GM18867 (cell line): ENCODE results near the gene RFX2.
"Not testable (repeated sequence)": the region's sequence is repeated elsewhere in the genome, so short reads cannot be mapped to it uniquely, and the experiment has no call there.

Experiments
- ATAC-seq: cut with Tn5 transposase; IDR thresholded peaks from one replicate; pipeline ENCODE4 v1.9.1; 2021; ENCODE audit warnings: mild to moderate bottlenecking, moderate library complexity; ENCODE audit not compliant: unreplicated experiment

The RFX2 gene

GRCh38 chr19:6076675-6077463, 33.4 kb downstream of the RFX2 start:
- ATAC-seq = no peak

GRCh38 chr19:6076291-6076665, 34.0 kb downstream of the RFX2 start:
- no peak for ATAC-seq

GRCh38 chr19:6074709-6075403, 35.4 kb downstream of the RFX2 start:
- ATAC-seq = no peak

- no peak for ATAC-seq
These were observed 36.2 kb downstream of the RFX2 start for GRCh38 chr19:6073858-6074708.

GRCh38 chr19:6073233-6073632, 37.1 kb downstream of the RFX2 start:
- not testable (repeated sequence) for ATAC-seq

- no peak for ATAC-seq
These were observed 38.4 kb downstream of the RFX2 start for GRCh38 chr19:6071875-6072274.

GRCh38 chr19:6070720-6071485, 39.4 kb downstream of the RFX2 start:
- ATAC-seq = no peak

GRCh38 chr19:6070207-6070681, 40.1 kb downstream of the RFX2 start:
- no peak for ATAC-seq

GRCh38 chr19:6069268-6069791, 41.0 kb downstream of the RFX2 start:
- ATAC-seq = no peak

GRCh38 chr19:6068711-6069110, 41.6 kb downstream of the RFX2 start:
- ATAC-seq = no peak

- no peak for ATAC-seq
These were observed 42.3 kb downstream of the RFX2 start for GRCh38 chr19:6067975-6068374.

- ATAC-seq = no peak
These were observed 43.3 kb downstream of the RFX2 start for GRCh38 chr19:6066661-6067646.

GRCh38 chr19:6065685-6066374, 44.5 kb downstream of the RFX2 start:
- no peak for ATAC-seq

- no peak for ATAC-seq
These were observed 45.8 kb downstream of the RFX2 start for GRCh38 chr19:6064336-6065073.

- no peak for ATAC-seq
These were observed 46.5 kb downstream of the RFX2 start for GRCh38 chr19:6063576-6064335.

GRCh38 chr19:6062961-6063575, 47.2 kb downstream of the RFX2 start:
- no peak for ATAC-seq

GRCh38 chr19:6062274-6062673, 48.0 kb downstream of the RFX2 start:
- ATAC-seq = no peak
